NCI-H82 treated with DMSO at 0.1 percent for 48 hours (cell line): ENCODE measurements around the gene IRF2BP1.
A peak's percentile ranks its signal among the peaks of the same experiment; 100 is the strongest.

Experiments used
- DNase-seq: peaks from one replicate; lab custom pipeline; 2025; ENCODE audit not compliant: unreplicated experiment; lab: John Stamatoyannopoulos, UW

IRF2BP1 gene

DNA sequence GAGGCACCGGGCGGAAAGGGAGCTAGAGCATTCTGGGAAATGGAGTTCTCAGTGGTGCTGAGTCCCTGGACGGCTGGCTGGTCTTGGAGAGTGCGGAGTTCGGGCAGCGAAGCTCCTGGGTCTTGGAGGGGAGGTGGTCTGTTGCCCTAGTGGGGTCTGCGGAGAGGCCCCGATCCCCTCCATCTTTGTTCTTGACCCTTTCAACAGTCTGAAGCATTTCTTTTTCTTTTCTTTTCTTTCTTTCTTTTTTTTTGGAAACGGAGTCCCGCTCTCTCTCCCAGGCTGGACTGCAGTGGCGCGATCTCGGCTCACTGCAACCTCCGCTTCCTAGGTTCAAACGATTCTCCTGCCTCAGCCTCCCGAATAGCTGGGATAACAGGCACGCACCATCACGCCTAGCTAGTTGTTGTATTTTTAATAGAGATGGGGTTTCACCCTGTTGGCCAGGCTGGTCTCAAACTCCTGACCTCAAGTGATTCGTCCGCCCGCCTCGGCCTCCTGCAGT, 22.6 kb downstream of the IRF2BP1 start:
- no peak for DNase-seq

DNA sequence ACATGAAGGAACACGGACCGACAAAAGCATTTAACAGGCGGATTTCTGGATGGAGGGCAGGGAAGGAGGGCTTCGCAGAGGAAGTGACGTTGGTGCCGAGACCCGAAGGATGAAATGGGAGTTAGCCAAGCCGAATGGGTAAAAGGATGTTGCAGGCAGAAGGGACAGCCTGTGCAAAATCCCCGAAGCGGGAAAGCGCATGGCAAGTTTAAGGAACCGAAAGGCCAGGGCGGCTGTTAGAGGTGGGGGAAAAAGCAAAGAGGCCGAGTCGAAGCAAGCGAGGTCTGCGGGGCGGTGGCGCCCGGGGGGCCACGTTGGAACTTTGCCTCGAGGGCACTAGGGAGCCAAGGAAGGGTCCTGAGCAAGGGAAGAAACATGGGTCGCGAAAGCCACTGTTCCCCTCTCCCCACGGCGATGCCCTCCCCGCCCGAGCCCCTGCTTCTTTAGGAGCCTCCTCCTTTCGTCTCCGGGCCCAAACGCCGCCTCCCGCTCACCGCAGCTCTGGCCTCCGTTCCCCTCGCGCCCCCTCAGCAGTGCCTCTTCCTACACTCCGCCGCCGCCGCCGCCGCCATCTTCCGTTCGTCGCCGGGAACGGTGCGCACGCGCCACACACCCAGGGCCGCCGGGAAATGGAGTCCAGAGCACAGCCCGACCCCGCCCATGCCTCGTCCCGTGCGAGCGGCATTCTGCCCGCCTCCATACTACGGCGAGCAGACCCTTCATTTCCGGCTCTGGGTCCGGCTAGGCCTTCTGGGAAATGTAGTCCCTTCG, 23.2 kb downstream of the IRF2BP1 start, which contains the start of gene SYMPK:
Gene SYMPK (minus strand): TSS at position 584 of the 771 bp plus-strand sequence. CDS start 8,652 bp downstream, outside the sequence.
- peak; percentile 96 for DNase-seq

DNA sequence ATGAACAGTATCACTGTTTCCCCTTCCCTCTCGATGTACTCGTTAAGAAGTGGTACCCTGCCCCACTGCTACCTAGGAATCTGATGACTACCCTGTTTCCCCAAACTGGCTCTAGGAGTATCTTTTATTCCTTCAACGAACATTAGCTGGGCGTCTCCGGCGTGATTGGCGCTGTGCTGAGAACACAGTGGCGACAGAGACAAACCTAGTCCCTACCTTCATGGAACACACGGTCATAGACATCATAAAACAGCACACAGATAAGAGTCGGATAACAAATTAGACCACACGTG, 23.7 kb downstream of the IRF2BP1 start:
- no peak for DNase-seq

DNA sequence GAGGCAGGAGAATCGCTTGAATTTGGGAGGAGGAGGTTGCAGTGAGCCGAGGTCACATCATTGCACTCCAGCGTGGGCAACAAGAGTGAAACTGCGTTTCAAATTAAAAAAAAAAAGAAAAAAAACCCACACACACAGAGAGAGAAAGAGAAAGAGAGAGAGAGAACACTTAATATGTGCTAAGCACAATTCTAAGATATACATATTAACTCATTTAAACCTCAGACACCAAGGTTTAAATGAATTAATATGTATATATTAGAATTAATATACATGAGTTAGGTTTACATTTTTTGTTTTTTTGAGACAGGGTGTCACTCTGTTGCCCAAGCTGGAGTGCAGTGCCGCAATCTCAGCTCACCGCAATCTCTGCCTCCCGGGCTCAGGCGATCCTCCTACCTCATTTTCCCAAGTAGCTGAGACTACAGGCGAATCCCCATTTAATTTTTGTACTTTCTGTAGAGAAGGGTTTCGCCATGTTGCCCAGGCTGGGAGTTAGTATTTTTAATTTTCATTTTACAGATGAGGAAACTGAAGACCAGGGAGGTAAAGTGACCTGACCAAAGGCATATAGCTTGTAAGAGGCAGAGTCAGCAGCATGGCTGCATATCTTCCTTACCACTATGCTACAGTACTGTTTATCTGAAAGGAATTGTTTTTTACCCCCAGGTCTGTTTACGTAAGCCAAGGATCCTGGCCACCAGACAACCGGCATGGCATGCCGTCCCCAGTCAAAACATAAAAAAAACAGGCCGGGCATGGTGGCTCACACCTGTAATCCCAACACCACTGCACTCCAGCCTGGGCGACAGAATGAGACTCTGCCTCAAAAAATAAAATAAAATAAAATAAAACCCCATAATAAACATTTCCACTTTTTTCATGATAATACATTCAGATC, 25.3 kb downstream of the IRF2BP1 start:
- DNase-seq, result no peak

DNA sequence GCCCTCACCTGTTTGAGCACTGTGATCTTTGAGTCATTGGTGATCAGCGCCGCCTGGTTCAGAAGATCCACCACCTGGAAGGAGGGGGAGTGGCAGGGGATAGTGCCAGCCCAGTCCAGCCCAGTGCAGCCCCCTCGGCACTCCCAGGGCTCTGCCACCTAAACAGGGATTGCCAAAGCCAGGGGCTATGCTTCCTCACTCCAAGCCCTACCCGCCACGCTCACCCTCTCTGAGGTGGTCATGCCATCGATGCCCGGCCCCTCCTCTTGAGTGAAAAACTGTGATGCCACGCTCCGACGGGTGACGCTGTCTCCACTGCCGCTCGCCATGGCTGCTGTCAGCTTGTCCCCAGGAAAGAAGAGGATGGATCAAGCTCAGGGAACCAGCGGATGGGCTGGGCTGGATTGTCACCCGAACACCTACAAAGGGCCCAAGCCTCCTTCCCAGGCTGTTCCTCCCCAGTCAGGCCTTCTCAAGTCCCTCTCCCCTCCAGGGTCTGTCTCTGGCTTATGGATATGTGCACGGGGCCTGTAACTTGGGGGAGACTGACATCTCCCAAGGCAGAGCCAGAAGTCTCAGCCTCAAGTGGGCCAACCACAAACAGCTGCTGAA, 31.7 kb downstream of the IRF2BP1 start:
- DNase-seq, result no peak

DNA sequence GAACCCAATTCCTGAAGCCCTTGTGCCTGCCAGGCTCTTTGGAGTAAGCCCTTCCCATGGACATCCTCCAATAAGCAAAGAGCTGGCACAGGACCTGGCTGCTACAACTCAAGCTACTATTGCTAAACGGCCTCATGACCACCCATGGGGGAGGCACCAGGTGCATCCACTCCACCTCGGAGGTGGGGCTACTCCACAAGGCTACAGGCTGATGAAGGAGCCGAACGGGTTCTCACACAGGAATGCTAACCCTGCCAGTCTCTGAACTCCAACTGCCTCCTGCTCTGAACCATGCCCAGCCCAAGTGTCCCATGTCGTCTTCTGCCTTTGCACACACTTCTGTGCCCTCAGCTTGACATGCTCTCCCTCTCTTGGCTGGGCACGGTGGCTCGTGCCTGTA, 33.0 kb downstream of the IRF2BP1 start:
- DNase-seq, result no peak

DNA sequence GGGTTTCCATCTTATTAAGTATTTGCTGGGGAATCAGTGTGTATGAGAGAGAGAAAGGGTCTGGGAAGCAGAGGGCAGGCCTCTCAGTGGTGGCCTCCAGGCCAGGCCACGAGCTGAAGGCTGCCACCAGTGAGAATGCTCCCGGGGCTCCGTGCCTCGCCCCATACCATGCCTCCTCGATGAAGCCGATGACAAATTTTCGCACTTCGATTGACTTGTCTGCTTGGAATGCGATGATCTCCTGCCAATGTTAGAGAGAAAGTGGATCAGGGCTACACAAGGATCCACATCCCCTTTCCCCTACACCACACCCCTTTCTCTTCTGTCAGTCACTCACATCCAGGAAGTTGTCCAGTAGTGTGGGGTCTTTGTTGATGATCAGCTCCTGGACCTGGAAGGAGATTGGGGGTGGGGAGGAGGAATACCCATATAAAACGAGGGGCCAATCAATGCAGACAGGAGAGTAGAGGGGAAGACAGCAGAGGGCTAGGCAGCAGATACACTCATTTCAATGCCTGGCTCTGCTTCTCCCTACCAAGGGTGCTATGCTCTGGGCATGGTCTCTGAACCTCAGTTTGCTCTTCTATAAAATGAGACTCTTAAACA, 33.7 kb downstream of the IRF2BP1 start:
- no peak for DNase-seq

DNA sequence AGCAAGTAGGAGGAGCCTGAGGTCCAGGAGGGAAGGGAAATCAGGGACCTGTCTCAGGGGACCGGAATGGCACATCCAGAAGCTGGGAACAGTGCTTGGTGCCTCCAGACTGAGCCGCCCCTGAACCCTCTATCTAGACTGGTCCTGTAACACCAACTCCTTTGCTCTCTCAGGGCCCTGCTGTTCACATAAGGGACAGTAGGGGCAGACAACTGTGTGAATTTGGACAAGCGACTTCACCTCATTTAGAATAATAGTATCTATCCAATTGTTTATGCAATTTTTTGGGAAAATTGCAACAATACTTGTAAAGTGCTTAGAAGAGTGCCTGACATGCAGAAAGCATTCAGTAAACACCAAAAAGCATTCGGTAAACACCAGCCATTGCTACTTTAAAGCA, 37.0 kb downstream of the IRF2BP1 start:
- no peak for DNase-seq

DNA sequence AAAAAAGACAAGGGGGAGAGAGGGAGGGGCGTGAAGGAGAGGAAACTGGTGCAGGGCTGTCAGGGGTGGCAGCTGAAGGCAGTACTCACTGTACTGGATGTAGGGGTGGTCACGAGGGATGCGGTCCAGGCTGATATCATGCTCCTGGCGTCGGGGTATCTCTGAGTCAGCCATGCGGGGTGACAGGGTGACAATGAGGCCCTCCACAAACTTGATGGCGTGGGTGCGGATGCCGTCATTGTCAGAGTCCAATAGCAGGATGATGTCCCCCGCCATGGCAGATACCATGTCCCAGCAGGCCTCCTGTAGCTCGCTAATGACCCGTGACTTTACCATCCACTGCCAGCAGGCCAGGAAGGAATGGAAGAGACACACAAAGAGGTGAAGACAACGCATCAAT, 38.3 kb downstream of the IRF2BP1 start:
- DNase-seq, result no peak

DNA sequence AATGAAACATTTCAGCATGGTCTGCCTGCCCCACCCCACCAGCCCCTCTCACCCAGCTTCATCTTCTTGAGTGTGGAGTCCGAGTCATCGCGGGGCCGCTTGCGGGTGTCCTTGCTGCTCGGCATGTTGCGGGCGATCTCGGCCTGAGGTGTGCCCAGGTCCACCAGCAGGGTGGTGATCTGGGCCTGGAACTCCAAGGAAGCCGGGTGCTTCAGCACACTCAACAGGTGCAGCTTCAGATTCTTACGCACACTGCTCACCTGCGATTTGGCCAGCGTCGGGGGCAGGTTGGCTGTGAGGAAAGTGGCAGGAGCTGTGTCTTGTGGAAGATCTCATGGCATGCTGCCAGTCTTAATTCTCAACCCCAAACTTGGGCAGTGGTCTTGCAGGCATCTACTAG, 43.7 kb downstream of the IRF2BP1 start:
- DNase-seq, result no peak

DNA sequence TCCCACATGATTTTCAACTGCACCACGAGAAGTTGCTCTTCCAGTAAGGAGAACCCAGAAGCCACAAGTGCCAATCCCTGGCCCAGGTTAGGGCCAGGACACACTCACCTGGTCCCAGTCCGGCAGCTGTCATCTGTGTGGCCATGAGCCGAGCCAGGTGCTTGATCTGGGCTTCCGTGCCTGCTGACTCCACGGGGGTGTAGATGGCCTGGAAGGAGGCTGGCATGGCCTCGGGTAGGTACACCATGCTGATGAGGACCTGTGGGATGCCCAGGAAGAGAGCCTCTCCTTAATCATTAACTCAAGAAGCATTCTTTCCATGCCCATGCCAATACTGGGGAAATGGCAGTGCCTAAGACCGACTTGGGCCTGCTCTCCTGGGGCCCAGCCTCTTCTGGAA, 51.0 kb downstream of the IRF2BP1 start:
- DNase-seq, result no peak
